ENCODE results near the gene PMAIP1. TPM values are rescaled to one million over a fixed set of nuclear protein-coding genes. Genes with fewer than 3 reads are reported as not detected.

Gene PMAIP1
- total RNA-seq, 2 donors from 2014 or later: 0.50 TPM

GRCh38 chr18:59941331-59941730 is 41.5 kb downstream of the PMAIP1 start:
- DNase-seq: no peak
- no peak for ATAC-seq
- intact Hi-C loops (cut with DNase I): no loop called here

GRCh38 chr18:59942601-59943000 is 42.8 kb downstream of the PMAIP1 start:
- ATAC-seq: no peak
- intact Hi-C loops (cut with DNase I): no loop called here
- no peak for DNase-seq

GRCh38 chr18:59945544-59945943 is 45.7 kb downstream of the PMAIP1 start:
- DNase-seq (no peak), ATAC-seq (no peak)
- intact Hi-C loops (cut with DNase I): no loop called here

GRCh38 chr18:59950215-59950944 is 50.6 kb downstream of the PMAIP1 start:
- intact Hi-C loops (cut with DNase I): no loop called here
- ATAC-seq: no peak

GRCh38 chr18:59951591-59951990 is 51.8 kb downstream of the PMAIP1 start:
- ATAC-seq (no peak), DNase-seq (no peak)
- intact Hi-C loops (cut with DNase I): no loop called here

More at GRCh38 chr18:59950215-59950944, 50.6 kb downstream of the PMAIP1 start:
- no peak for DNase-seq

GRCh38 chr18:59952283-59953007 is 52.6 kb downstream of the PMAIP1 start:
- no peak for ATAC-seq
- intact Hi-C loops (cut with DNase I): no loop called here
- no peak for DNase-seq

Other genes starting within 250 kb of the PMAIP1 start
- gene CCBE1, start 202.6 kb upstream of the PMAIP1 start, total RNA-seq: 1 to 10 TPM; 1.2 to 2.9 TPM